Upper lobe of left lung (tissue), 6 donors: ENCODE measurements around the gene USP34. TPM values are rescaled to one million over a fixed set of nuclear protein-coding genes. Genes with fewer than 3 reads are reported as not detected.
A peak's percentile ranks its signal among the peaks of the same experiment; 100 is the strongest.

Experiments used
- ATAC-seq, 2 donors: fragments of 200-7000 bp; cut with Tn5 transposase; one replicate each; pipeline ENCODE4 v1.9.1; 2022; ENCODE audit warnings: mild to moderate bottlenecking in 2 of 2, moderate library complexity in 2 of 2; ENCODE audit not compliant: low FRiP score in 2 of 2
- DNase-seq, 2 donors: peaks; one replicate each; pipeline ENCODE4 v3.0.0-alpha.2; 2019 to 2020
- H3K27ac ChIP-seq, 4 donors: fragments of 200-600 bp; sonication (generic); one replicate each; pipeline ENCODE4 v1.5.1; 2016 to 2019
- H3K27me3 ChIP-seq, 4 donors: fragments of 200-600 bp; sonication (generic); one replicate each; pipeline ENCODE4 v1.5.1; 2017 to 2019
- H3K36me3 ChIP-seq, 4 donors: fragments of 200-600 bp; sonication (generic); one replicate each; pipeline ENCODE4 v1.5.1; 2016 to 2019
- H3K4me1 ChIP-seq, 4 donors: fragments of 200-600 bp; sonication (generic); one replicate each; pipeline ENCODE4 v1.5.1; 2018 to 2019
- H3K4me3 ChIP-seq, 4 donors: fragments of 200-600 bp; sonication (generic); one replicate each; pipeline ENCODE4 v1.5.1; 2017 to 2019; ENCODE audit warnings: mild to moderate bottlenecking in 2 of 4, moderate library complexity in 1 of 4
- H3K9me3 ChIP-seq, 4 donors: fragments of 200-600 bp; sonication (generic); one replicate each; pipeline ENCODE4 v1.5.1; 2018 to 2019
- CTCF ChIP-seq, 6 experiments: fragments of 450-650 bp in 4 of 6; fragments of 200-600 bp in 2 of 6; sonication (generic) in 2 of 6; IDR thresholded peaks; one replicate each; pipeline ENCODE4 v1.5.1; 2016 to 2019; ENCODE audit warnings: antibody characterized with exemption in 6 of 6
- EP300 ChIP-seq, 4 donors: sonication (generic); formaldehyde crosslinking; IDR thresholded peaks; one replicate each; pipeline ENCODE4 v1.5.1; 2017; ENCODE audit warnings: antibody characterized with exemption in 4 of 4, control low read depth in 2 of 4
- POLR2A ChIP-seq, 4 donors: fragments of 450-650 bp; IDR thresholded peaks; one replicate each; pipeline ENCODE4 v1.5.1; 2016 to 2017; ENCODE audit warnings: antibody characterized with exemption in 4 of 4, mild to moderate bottlenecking in 2 of 4
- POLR2AphosphoS5 ChIP-seq, 2 donors: sonication (generic); formaldehyde crosslinking; IDR thresholded peaks; one replicate each; pipeline ENCODE4 v1.5.1; 2017; ENCODE audit warnings: antibody characterized with exemption in 2 of 2
- WGBS, 2 donors: methylation state at CpG; one replicate each; pipeline ENCODE4 v1.1.5; 2017 to 2018; 5-methylcytosine and 5-hydroxymethylcytosine counted together
- total RNA-seq, 6 donors: library from RNA; depleted of rRNA in 4 of 6; stranded (reverse); fragments of >200 nt in 4 of 6; gene quantifications; one replicate each; pipeline versions ENCODE4 v1.1.0 to v1.2.1, GENCODE V29; 2016 to 2021
- donor health status: DM: no; HTN: no; CAD: no; lungs with moderate emphysema.
- donor health status: DM: no; HTN: yes; CAD: no; lungs with severe emphysema.

The USP34 gene
- total RNA-seq, 6 donors from 2014 or later = 73.8 to 223 (median 114) TPM

DNA sequence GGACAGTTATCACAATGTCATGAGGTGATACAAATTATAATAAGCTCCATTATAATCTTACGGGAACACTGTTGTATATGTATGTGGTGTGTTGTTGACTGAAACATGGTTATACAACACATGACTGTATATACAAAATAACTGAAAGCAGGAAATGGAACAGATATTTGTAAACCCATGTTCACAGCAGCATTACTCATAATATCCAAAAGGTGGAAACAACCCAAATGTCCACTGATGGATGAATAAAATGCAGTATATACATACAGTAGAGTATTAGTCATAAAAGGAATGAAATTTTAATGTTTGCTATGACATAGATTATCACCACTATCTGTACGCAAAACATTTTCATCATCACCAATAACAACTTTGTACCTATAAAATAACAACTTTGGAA is 107.3 kb downstream of the USP34 start:
- H3K4me3 ChIP-seq = no peak overlapping the region
- H3K4me1 ChIP-seq = peaks cover 0 to 5% (median 0%) of the 10 kb centered on the region in 4 donors
- DNase-seq = no peak
- H3K27ac ChIP-seq = no peak overlapping the region
- no peak for ATAC-seq
- no peak for TF ChIP-seq EP300 (IDR thresholded peaks at IDR 0.05)
- TF ChIP-seq POLR2A (IDR thresholded peaks at IDR 0.05) = no peak
- no peak for TF ChIP-seq CTCF (IDR thresholded peaks at IDR 0.05)
- no peak for TF ChIP-seq POLR2AphosphoS5 (IDR thresholded peaks at IDR 0.05)
- H3K36me3 ChIP-seq = peaks cover 7 to 16% (median 12%) of the 10 kb centered on the region in 4 donors
- no peaks in the 10 kb centered on the region for H3K9me3 ChIP-seq
- H3K27me3 ChIP-seq = no peaks in the 10 kb centered on the region
- 88% methylated on average over 2 of the region's 2 CpGs for WGBS, 2 donors

GRCh38 chr2:61362873-61363272 is 108.0 kb downstream of the USP34 start:
- H3K27ac ChIP-seq = no peak overlapping the region
- no peak for DNase-seq
- H3K4me3 ChIP-seq = no peak overlapping the region
- WGBS, 2 donors = 97 to 100% methylated on average over 1 of the region's 1 CpG
- H3K4me1 ChIP-seq = peaks cover 0 to 5% (median 2%) of the 10 kb centered on the region in 4 donors
- ATAC-seq = no peak
- H3K9me3 ChIP-seq = no peaks in the 10 kb centered on the region
- peaks cover 7 to 14% (median 11%) of the 10 kb centered on the region in 4 donors for H3K36me3 ChIP-seq
- TF ChIP-seq CTCF (IDR thresholded peaks at IDR 0.05) (no peak), POLR2A (IDR thresholded peaks at IDR 0.05) (no peak), EP300 (IDR thresholded peaks at IDR 0.05) (no peak), POLR2AphosphoS5 (IDR thresholded peaks at IDR 0.05) (no peak)
- H3K27me3 ChIP-seq = no peaks in the 10 kb centered on the region

- DNase-seq = no peak
- no peak for ATAC-seq
- WGBS, 2 donors = 93% methylated on average over 1 of the region's 1 CpG
- H3K27me3 ChIP-seq = no peaks in the 10 kb centered on the region
- H3K4me3 ChIP-seq = no peak overlapping the region
- no peak for TF ChIP-seq POLR2AphosphoS5 (IDR thresholded peaks at IDR 0.05)
- H3K4me1 ChIP-seq = peaks cover 10 to 16% (median 14%) of the 10 kb centered on the region in 4 donors
- no peak overlapping the region for H3K27ac ChIP-seq
- no peaks in the 10 kb centered on the region for H3K9me3 ChIP-seq
- H3K36me3 ChIP-seq = peaks cover 2 to 8% (median 3%) of the 10 kb centered on the region in 4 donors
Observed at GRCh38 chr2:61361068-61361467, 109.8 kb downstream of the USP34 start.

DNA sequence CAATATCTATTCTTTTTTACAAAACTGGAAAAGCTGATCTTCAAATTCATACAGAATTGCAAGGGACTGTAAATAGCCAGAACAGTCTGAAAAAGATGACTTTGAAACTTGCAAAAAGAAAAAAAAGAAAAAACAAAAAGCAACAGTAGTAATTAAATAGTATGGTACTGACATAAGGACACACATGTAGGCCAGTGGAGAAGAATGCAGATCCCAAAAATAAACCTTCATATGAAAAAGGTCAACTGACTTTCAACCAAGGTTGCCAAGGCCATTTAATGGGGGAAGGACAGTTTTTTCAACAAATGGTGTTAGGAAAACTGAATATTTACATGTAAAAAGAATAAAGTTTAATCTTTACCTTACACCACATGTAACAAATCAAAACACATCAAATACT is 111.8 kb downstream of the USP34 start:
- ATAC-seq (no peak), DNase-seq (no peak)
- H3K9me3 ChIP-seq = peaks cover 0 to 4% (median under 1%) of the 10 kb centered on the region in 4 donors
- TF ChIP-seq POLR2AphosphoS5 (IDR thresholded peaks at IDR 0.05) (no peak), POLR2A (IDR thresholded peaks at IDR 0.05) (no peak), CTCF (IDR thresholded peaks at IDR 0.05) (no peak), EP300 (IDR thresholded peaks at IDR 0.05) (no peak)
- H3K27ac ChIP-seq = no peak overlapping the region
- H3K27me3 ChIP-seq = no peaks in the 10 kb centered on the region
- peaks cover 10 to 22% (median 19%) of the 10 kb centered on the region in 4 donors for H3K4me1 ChIP-seq
- peaks cover 0 to 8% (median 0%) of the 10 kb centered on the region in 4 donors for H3K36me3 ChIP-seq
- no peak overlapping the region for H3K4me3 ChIP-seq

DNA sequence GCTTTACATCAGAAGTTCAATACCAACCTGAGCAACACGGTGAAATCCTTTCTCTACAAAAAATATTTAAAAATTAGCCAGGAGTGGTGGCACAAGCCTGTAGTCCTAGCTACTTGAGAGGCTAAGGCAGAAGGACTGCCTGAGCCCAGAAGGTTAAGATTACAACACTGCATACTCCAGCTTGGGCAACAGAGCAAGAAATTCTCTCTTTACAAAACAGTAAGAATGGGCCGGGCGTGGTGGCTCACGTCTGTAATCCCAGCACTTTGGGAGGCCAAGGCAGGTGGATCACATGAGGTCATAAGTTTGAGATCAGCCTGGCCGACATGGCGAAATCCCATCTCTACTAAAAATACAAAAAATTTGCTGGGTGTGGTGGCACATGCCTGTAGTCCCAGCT is 113.2 kb downstream of the USP34 start:
- peak; percentile 75 to 86 for ATAC-seq
- WGBS, 2 donors = 61 to 74% methylated on average over 6 of the region's 6 CpGs
- peak overlapping the region in 2 of 4 donors; percentile 50 to 62 for H3K27ac ChIP-seq

More for the DNA sequence above, 113.2 kb downstream of the USP34 start:
- Histone ChIP-seq H3K36me3 (peaks cover 0 to 15% (median 0%) of the 10 kb centered on the region in 4 donors), H3K4me3 (no peak overlapping the region), H3K4me1 (peaks cover 10 to 22% (median 19%) of the 10 kb centered on the region in 4 donors), H3K27me3 (no peaks in the 10 kb centered on the region), H3K9me3 (peaks cover 0 to 8% (median 2%) of the 10 kb centered on the region in 4 donors)
- no peak for TF ChIP-seq CTCF (IDR thresholded peaks at IDR 0.05)
- peak in 1 of 4 donors; percentile 84 for TF ChIP-seq EP300 (IDR thresholded peaks at IDR 0.05)
- no peak for TF ChIP-seq POLR2A (IDR thresholded peaks at IDR 0.05)
- TF ChIP-seq POLR2AphosphoS5 (IDR thresholded peaks at IDR 0.05) = peak in 1 of 2 donors; percentile 59
- peak in 1 of 2 donors; percentile 84 for DNase-seq
